Thymus (tissue), 11 donors: ENCODE results near the gene COQ5. TPM values are rescaled to one million over a fixed set of nuclear protein-coding genes. Genes with fewer than 3 reads are reported as not detected.
"Not testable (repeated sequence)": the region's sequence is repeated elsewhere in the genome, so short reads cannot be mapped to it uniquely, and the experiment has no call there.

Experiments used
- DNase-seq, 9 donors: peaks; one replicate each; pipeline ENCODE4 v3.0.0-alpha.2; 2013; ENCODE audit warnings: low spot score in 9 of 9, low read depth in 6 of 9, missing footprints in 1 of 9
- H3K27ac ChIP-seq, 2 donors: one replicate each; pipeline ENCODE4 v1.5.1; 2013; ENCODE audit warnings: control low read depth in 1 of 2, low read depth in 1 of 2, low read length in 1 of 2, mild to moderate bottlenecking in 1 of 2, moderate library complexity in 1 of 2
- H3K27me3 ChIP-seq, 2 donors: one replicate each; pipeline ENCODE4 v1.5.1; 2013; ENCODE audit warnings: low read length in 1 of 2; ENCODE audit not compliant: control insufficient read depth in 2 of 2, insufficient read depth in 1 of 2
- H3K36me3 ChIP-seq, 2 donors: one replicate each; pipeline ENCODE4 v1.5.1; 2013; ENCODE audit warnings: low read length in 1 of 2, mild to moderate bottlenecking in 1 of 2, moderate library complexity in 1 of 2; ENCODE audit not compliant: control insufficient read depth in 2 of 2, insufficient read depth in 2 of 2
- H3K4me1 ChIP-seq, 2 donors: one replicate each; pipeline ENCODE4 v1.5.1; 2013; ENCODE audit warnings: low read length in 2 of 2; ENCODE audit not compliant: control insufficient read depth in 2 of 2, insufficient read depth in 2 of 2
- H3K4me3 ChIP-seq, 2 donors: one replicate each; pipeline ENCODE4 v1.5.1; 2013; ENCODE audit warnings: low read length in 2 of 2, control low read depth in 1 of 2, mild to moderate bottlenecking in 1 of 2
- H3K9me3 ChIP-seq, 2 donors: one replicate each; pipeline ENCODE4 v1.5.1; 2013; ENCODE audit warnings: low read length in 1 of 2, mild to moderate bottlenecking in 1 of 2; ENCODE audit not compliant: control insufficient read depth in 2 of 2, insufficient read depth in 1 of 2
- WGBS: extraction: QIAGEN DNeasy Blood & Tissue Kit; methylation state at CpG from one replicate; pipeline ENCODE4 v1.1.7; 2013; 5-methylcytosine and 5-hydroxymethylcytosine counted together
- polyA plus RNA-seq: library from polyadenylated mRNA; stranded (reverse); fragments of 200-250 nt; gene quantifications from one replicate; pipeline ENCODE4 v1.2.3, GENCODE V29; 2013
- total RNA-seq: library from RNA; stranded (reverse); fragments of 120-200 nt; gene quantifications from one replicate; pipeline ENCODE4 v1.2.4, GENCODE V29; 2013
- donor health status: healthy.

Gene COQ5
- total and polyA plus RNA-seq, 2 donors: 32.6 to 47.5 TPM

DNA sequence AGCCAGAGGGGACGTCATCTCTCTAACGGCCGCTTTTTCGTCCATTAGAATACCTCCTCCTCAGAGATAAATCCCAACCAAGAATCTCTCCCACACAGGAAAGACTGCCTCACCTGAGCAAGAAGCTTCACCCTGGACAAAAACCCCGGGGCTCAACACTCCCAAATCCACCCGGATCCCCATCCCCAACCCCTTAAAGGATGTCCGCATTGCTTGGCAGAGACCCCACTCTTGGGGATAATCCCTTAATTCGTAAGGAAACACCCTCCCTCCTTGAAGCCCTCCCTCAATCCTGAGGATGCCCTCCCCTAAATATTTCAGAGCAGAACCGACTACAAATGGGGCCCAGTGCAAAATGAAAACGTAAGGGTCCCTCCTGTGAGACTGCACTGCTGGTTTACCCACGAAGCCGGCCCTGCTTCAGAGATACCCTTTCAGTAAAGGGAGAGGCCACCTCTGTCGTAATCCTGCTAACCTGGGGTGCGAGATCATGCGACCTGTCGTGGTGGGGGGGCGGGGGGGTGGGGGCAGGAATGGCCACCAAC, 33.7 kb downstream of the COQ5 start:
- Histone ChIP-seq H3K4me1 (peaks cover 10 to 17% of the 10 kb centered on the region in 2 donors), H3K9me3 (no peaks in the 10 kb centered on the region), H3K4me3 (peak overlapping the region; percentile 73 to 94), H3K27ac (peak overlapping the region in 1 of 2 donors; percentile 48), H3K27me3 (no peaks in the 10 kb centered on the region), H3K36me3 (peaks cover 6 to 26% of the 10 kb centered on the region in 2 donors)
- WGBS: 38% methylated on average over 17 of the region's 17 CpGs
- no peak for DNase-seq

GRCh38 chr12:120490833-120491512, 38.0 kb downstream of the COQ5 start:
- Histone ChIP-seq H3K9me3 (no peaks in the 10 kb centered on the region), H3K4me3 (no peak overlapping the region), H3K36me3 (no peaks in the 10 kb centered on the region), H3K27ac (no peak overlapping the region), H3K27me3 (no peaks in the 10 kb centered on the region), H3K4me1 (peaks cover 0 to 6% of the 10 kb centered on the region in 2 donors)
- 100% methylated on average over 2 of the region's 2 CpGs for WGBS
- no peak for DNase-seq

DNA sequence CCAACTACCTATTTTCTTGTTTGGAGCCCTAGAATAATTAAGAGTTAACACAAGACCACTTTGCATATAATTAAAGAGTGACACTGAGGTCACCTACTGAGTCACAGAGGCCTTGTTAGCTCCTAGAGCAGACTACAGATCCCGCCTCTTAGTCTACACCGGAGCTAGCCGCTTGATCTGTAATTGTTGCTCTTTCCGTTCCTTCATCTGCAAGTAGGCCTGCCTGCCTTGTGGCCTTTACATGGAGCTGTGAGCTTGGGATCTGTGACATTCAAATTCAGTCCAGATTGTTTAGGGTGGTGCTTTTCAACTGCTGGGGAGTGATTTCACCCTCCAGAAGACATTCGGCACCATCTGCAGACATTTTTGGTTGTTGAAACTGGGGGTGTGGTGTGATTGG, 38.6 kb downstream of the COQ5 start:
- Histone ChIP-seq H3K4me1 (peaks cover 0 to 5% of the 10 kb centered on the region in 2 donors), H3K27me3 (no peaks in the 10 kb centered on the region), H3K4me3 (no peak overlapping the region), H3K9me3 (no peaks in the 10 kb centered on the region), H3K36me3 (no peaks in the 10 kb centered on the region), H3K27ac (no peak overlapping the region)
- WGBS: 98% methylated on average over 5 of the region's 5 CpGs
- DNase-seq: no peak

GRCh38 chr12:120489018-120489417, 39.9 kb downstream of the COQ5 start:
- Histone ChIP-seq H3K9me3 (no peaks in the 10 kb centered on the region), H3K36me3 (no peaks in the 10 kb centered on the region), H3K27me3 (no peaks in the 10 kb centered on the region), H3K27ac (no peak overlapping the region), H3K4me3 (no peak overlapping the region), H3K4me1 (no peaks in the 10 kb centered on the region)
- no peak for DNase-seq
- 98% methylated on average over 4 of the region's 4 CpGs for WGBS

DNA sequence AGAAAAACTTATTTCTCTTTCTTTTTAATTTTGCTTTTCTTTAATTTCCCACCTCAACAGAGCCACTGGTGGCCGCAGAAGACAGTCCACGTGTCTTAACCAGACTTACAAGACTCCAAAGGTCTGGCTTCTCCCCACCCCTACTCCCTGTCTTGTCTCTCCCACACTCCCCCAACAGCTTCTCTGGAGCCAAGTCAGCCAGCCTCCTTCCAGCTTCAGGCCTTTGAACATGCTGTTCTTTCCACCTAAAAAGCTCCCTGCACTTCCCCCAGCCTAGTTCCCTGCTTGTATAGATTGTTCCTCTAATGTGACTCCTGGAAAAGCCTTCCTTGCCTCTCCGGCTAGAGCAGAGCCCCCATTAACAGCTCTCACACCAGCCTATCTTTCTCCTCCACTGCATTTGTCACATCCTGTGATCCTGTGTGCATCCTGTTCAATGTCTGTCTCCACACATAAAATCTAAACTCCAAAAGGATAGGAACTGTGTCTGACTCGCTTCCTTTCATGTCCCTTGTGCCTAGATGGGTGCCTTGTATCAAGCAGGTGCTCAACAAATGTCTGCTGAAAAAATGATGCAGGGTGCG, 40.8 kb downstream of the COQ5 start:
- H3K4me3 ChIP-seq: no peak overlapping the region
- WGBS: 77% methylated on average over 5 of the region's 5 CpGs
- no peak for DNase-seq
- H3K9me3 ChIP-seq: no peaks in the 10 kb centered on the region
- H3K4me1 ChIP-seq: no peaks in the 10 kb centered on the region
- no peaks in the 10 kb centered on the region for H3K36me3 ChIP-seq
- H3K27me3 ChIP-seq: no peaks in the 10 kb centered on the region
- H3K27ac ChIP-seq: no peak overlapping the region

DNA sequence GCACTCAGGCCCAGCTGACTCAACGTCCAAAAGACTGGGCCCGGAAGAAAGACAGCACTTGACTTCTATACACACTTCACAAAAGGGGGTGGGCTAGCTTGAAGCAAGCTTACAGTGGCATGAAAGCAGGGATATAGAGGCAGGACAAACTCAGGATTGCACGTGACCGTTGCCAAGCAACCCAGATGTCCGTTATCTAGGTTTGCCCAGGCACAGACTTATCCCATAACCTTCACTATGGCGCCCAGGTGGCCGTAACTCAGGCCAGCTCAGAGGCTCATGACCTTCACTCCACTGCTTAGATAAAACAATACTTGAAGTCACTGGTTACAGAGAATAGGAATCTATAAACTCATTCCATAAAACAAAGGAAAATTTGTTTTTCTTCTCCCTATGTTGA, 41.4 kb downstream of the COQ5 start:
- DNase-seq, H3K27ac ChIP-seq, H3K9me3 ChIP-seq, H3K4me1 ChIP-seq, H3K27me3 ChIP-seq, H3K36me3 ChIP-seq, H3K4me3 ChIP-seq: not testable (repeated sequence)
- WGBS: 97% methylated on average over 7 of the region's 7 CpGs

- Histone ChIP-seq H3K36me3 (peaks cover 0 to 2% of the 10 kb centered on the region in 2 donors), H3K27ac (no peak overlapping the region), H3K27me3 (no peaks in the 10 kb centered on the region), H3K4me1 (no peaks in the 10 kb centered on the region), H3K4me3 (no peak overlapping the region), H3K9me3 (no peaks in the 10 kb centered on the region)
- 96% methylated on average over 7 of the region's 7 CpGs for WGBS
- DNase-seq: no peak
These were observed 42.7 kb downstream of the COQ5 start for GRCh38 chr12:120485961-120486881.

GRCh38 chr12:120483621-120484020, 45.3 kb downstream of the COQ5 start:
- Histone ChIP-seq H3K4me3 (no peak overlapping the region), H3K36me3 (peaks cover 0 to 2% of the 10 kb centered on the region in 2 donors), H3K4me1 (no peaks in the 10 kb centered on the region), H3K9me3 (no peaks in the 10 kb centered on the region), H3K27ac (no peak overlapping the region), H3K27me3 (no peaks in the 10 kb centered on the region)
- no peak for DNase-seq
- WGBS: 98% methylated on average over 1 of the region's 1 CpG
